GM12891 (cell line): ENCODE data around the gene LHX2.

Experiments
- PAX5 ChIP-seq: IDR thresholded peaks from 2 replicates; pipeline ENCODE4 v1.6.1; 2011; ENCODE audit warnings: low read length, moderate library complexity, mild to moderate bottlenecking; ENCODE audit not compliant: insufficient read depth, severe bottlenecking
- POLR2A ChIP-seq: IDR thresholded peaks from 2 replicates; pipeline ENCODE4 v1.6.1; 2011; ENCODE audit warnings: low read depth, low read length, control low read depth
- POLR2AphosphoS5 ChIP-seq: IDR thresholded peaks from 2 replicates; pipeline ENCODE4 v1.6.1; 2011; ENCODE audit warnings: low read depth, low read length, control low read depth
- POU2F2 ChIP-seq: IDR thresholded peaks from 2 replicates; pipeline ENCODE4 v1.6.1; 2011; ENCODE audit warnings: low read depth, mild to moderate bottlenecking, control low read depth, low read length, moderate library complexity
- SPI1 ChIP-seq: IDR thresholded peaks from 2 replicates; pipeline ENCODE4 v1.6.1; 2011; ENCODE audit warnings: low read depth, low read length, control low read depth
- TAF1 ChIP-seq: IDR thresholded peaks from 2 replicates; pipeline ENCODE4 v1.6.1; 2011; ENCODE audit warnings: low read depth, low read length, control low read depth

DNA sequence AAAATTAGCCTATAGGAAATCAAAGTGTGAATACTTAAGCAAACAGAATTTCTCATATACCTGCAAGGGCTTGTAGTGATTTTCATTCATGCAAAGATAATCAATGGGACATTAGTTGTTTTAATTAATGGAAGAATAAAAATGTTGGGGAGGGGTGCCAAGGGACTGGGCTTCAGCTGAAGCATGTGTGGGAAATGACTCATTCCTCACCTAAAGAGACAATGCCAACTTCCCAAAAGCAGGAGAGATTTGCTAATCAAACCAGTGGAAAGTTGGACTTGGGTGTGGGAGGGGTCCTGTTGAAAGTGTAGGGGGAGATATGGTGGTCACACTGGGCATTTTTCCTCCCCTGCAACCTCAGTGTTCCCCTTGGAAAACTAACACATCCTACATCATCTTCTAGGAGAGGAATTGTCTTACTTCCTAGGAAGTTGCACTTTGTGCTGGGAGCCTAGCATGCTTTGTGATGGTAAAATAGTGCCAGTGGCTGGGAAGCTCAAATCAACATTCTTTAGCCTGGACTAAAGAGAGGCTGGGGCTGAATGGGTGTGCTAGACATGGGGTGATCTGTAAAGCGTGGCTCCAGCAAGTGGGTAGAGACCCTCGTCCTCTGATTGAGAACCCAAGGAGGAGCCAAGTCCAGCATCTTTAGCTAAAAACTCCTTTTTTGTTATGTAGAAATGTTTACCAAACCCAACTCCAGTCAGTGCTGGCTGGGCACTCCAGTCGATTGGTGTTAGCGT lies 6.4 kb upstream of the LHX2 start:
- TF ChIP-seq POLR2A (no peak), TAF1 (no peak), POLR2AphosphoS5 (no peak), PAX5 (no peak), SPI1 (no peak), POU2F2 (no peak)
